HL-60 (cell line): Measurements from ENCODE around the gene IKZF3.

Experiments used
- DNase-seq, 2 experiments: peaks; one replicate each; pipeline ENCODE4 v3.0.0-alpha.2; 2010 to 2020; ENCODE audit warnings: low read depth in 1 of 2, low spot score in 1 of 2
- H3K27ac ChIP-seq: fragments of 250-450 bp; sonication (Bioruptor Pico); replicated peaks from 2 replicates; pipeline ENCODE4 v1.5.1; 2020; ENCODE audit warnings: mild to moderate bottlenecking, moderate library complexity
- H3K27me3 ChIP-seq: fragments of 250-450 bp; sonication (Bioruptor Pico); 2 replicates; pipeline ENCODE4 v1.5.1; 2021; ENCODE audit warnings: mild to moderate bottlenecking, moderate library complexity; ENCODE audit not compliant: insufficient read depth, poor library complexity, severe bottlenecking
- H3K4me3 ChIP-seq: replicated peaks from 2 replicates; pipeline ENCODE4 v1.5.1; 2011; ENCODE audit warnings: mild to moderate bottlenecking, control low read depth, low read length; ENCODE audit not compliant: insufficient read depth
- CTCF ChIP-seq: IDR thresholded peaks from one replicate; pipeline ENCODE4 v1.5.1; 2011; ENCODE audit warnings: low read length, control low read depth, inconsistent platforms; ENCODE audit not compliant: insufficient read depth
- GABPA ChIP-seq: IDR thresholded peaks from 2 replicates; pipeline ENCODE4 v1.6.1; 2012; ENCODE audit warnings: low read depth
- POLR2AphosphoS5 ChIP-seq: IDR thresholded peaks from 2 replicates; pipeline ENCODE4 v1.6.1; 2012; ENCODE audit warnings: low read depth
- REST ChIP-seq: IDR thresholded peaks from 2 replicates; pipeline ENCODE4 v1.6.1; 2012; ENCODE audit warnings: low read depth; ENCODE audit not compliant: insufficient replicate concordance
- SPI1 ChIP-seq: IDR thresholded peaks from 2 replicates; pipeline ENCODE4 v1.6.1; 2012; ENCODE audit warnings: low read depth, mild to moderate bottlenecking, borderline replicate concordance

The IKZF3 gene

GRCh38 chr17:39810939-39811728 lies 53.0 kb downstream of the IKZF3 start:
- Histone ChIP-seq H3K4me3 (no peak overlapping the region), H3K27me3 (no peaks in the 10 kb centered on the region), H3K27ac (no peak overlapping the region)
- TF ChIP-seq POLR2AphosphoS5, result no peak
- no peak for TF ChIP-seq CTCF
- TF ChIP-seq REST, result no peak
- TF ChIP-seq SPI1, result no peak
- no peak for TF ChIP-seq GABPA
- DNase-seq, result no peak

GRCh38 chr17:39809221-39809620 lies 54.9 kb downstream of the IKZF3 start:
- Histone ChIP-seq H3K4me3 (no peak overlapping the region), H3K27ac (no peak overlapping the region), H3K27me3 (no peaks in the 10 kb centered on the region)
- TF ChIP-seq SPI1, result no peak
- no peak for TF ChIP-seq POLR2AphosphoS5
- TF ChIP-seq GABPA, result no peak
- no peak for TF ChIP-seq REST
- TF ChIP-seq CTCF, result no peak
- DNase-seq, result no peak

GRCh38 chr17:39808409-39808997 lies 55.6 kb downstream of the IKZF3 start:
- TF ChIP-seq REST (no peak), POLR2AphosphoS5 (no peak), SPI1 (no peak), CTCF (no peak), GABPA (no peak)
- Histone ChIP-seq H3K27me3 (no peaks in the 10 kb centered on the region), H3K27ac (no peak overlapping the region), H3K4me3 (no peak overlapping the region)
- DNase-seq, result no peak
